ENCODE measurements around the gene CTNNA2.

GRCh38 chr2:79892123-79892522, 379.3 kb downstream of the CTNNA2 start:
- TF ChIP-seq CTCF (IDR thresholded peaks at IDR 0.05) (no peak), EP300 (IDR thresholded peaks at IDR 0.05) (no peak), POLR2A (IDR thresholded peaks at IDR 0.05) (no peak)
